ENCODE results near the gene CCSER1.

The CCSER1 gene

DNA sequence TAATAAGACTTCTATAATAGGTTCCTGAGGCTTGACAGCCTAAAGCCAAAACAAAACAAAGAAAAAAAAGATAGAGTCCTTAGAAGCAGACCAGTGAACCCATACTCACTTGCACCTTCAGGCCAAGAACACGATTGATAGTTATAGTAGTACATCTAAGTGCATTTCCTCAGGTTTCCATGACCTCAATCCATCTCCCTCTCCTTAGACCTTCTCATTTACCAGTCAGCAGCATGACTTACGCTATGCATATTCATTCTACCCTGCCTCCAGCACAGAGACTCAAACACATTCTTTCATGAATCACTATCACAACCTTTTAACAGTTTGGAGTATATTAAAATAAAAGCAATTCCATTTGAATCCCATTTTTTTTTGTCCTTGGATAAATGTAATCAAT lies 855.6 kb downstream of the CCSER1 start:
- no peak for DNase-seq

DNA sequence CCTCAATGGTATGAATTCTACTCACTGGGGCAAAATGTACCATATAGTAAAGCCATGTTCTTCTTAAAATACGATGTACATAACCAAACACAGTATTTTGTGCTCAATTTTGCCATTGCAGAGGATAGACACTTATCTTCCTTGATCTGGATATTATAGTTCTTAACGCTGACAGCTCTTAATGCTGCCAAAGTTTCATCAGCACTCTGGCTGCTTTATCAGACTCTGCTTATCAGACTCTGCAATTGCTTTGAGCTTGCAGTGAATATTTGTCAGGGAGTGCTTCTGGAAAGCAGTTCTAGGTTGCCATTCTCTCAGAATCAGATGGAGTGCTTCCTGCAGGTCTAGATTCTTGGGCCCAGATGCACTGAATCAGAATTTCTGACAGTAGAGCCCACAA lies 863.1 kb downstream of the CCSER1 start:
- DNase-seq = no peak

DNA sequence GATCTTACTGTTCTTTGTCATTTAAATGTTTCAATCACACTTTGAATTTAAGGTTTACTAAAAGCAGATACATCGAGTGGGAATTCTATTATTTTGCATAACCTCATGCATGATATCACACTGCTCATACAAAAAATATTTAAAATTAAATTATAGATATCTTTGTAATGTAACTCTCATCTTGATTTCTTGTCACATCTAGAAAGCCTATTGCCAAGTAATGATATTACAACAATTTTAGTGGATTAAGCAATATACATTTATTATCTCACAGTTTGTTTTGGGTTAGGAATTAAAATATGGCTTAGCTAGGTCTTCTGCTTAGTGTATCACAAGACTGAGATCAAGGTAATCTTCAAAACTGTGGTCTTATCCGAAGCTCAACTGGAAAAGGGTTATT lies 865.0 kb downstream of the CCSER1 start:
- DNase-seq = no peak

DNA sequence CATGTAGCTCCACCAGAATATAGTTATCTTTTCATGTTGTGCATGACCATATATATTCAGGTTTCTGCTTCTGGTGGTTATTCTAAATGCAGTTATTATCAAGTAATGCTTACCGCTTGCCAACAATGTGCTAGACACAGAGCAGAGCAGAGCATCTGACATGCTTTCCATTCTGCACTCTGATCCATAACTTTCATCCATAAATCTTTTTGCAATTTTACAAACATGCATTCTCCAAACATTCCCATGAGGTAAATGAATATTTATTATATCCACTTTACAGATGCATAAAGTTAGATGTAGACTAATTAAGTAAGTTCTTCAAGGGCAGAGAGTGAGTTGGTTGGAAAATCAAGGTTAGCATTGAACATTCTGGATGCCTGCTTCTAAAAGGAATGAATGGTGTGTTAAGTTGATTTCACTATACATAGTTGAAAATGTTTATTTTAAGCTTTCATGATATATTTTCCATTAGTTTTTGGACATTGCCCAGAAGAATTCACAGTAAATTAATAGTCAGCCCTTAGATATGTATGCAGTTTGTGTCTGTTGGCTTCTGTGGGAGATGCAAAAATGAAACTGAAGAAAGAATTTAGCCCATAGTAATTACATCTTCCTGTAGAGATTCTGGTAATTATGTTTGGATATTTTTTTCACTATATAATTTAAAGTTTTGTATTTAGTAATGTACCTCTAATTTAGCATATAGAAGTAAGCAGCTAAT lies 867.8 kb downstream of the CCSER1 start:
- no peak for DNase-seq

DNA sequence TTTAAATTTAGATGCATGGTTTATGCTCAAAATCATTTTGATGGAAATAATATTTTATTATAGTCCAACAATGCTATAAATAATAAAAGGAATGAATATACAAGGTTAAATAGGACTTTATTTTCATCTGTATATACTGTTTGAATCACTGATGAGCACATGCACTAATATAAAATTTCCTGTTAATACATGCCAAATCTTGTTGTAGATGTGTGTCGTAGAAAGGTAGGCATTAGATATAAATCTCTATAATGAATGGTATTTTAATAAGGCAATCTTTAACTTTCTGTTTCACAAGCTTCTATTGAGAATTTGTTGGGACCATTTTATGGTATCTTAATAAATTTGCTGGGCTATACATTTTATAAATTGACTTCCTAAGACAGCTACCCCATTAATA lies 868.8 kb downstream of the CCSER1 start:
- DNase-seq = no peak

DNA sequence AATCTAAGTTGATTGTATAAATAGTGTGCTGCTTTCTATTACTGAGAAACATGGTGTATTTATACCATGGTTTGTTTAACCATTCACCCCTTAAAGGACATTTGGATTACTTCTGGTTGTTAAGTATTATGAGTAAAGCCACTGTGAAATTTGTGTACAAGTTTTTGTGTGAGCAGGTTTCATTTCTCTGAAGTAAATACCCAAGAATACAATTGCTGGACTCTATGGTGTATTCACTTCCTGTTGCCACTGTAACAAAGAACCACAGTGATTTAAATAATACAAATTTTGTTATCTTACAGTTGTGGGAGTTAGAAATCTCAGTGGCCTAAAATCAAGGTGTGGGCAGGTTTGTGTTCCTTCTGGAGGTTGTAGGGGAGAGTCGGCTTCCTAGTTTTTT lies 869.6 kb downstream of the CCSER1 start:
- no peak for DNase-seq

DNA sequence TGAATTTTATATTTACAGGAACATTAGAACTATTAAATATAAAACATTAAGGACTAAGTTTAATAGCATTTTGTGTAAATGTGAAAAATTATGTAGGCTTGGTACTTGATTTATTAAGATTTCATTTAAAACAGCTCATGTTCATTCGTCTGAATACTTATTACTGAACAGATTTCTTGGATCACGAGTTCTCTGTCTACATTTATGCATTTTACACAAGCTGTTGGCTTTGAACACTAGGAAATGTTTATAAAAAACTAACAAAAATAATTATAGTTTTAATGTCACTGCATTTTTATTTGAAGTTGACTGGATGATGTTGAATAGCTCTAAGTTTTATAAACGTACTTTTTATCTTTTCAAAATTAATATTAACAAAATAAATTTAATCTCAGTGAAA lies 888.7 kb downstream of the CCSER1 start:
- DNase-seq = no peak

DNA sequence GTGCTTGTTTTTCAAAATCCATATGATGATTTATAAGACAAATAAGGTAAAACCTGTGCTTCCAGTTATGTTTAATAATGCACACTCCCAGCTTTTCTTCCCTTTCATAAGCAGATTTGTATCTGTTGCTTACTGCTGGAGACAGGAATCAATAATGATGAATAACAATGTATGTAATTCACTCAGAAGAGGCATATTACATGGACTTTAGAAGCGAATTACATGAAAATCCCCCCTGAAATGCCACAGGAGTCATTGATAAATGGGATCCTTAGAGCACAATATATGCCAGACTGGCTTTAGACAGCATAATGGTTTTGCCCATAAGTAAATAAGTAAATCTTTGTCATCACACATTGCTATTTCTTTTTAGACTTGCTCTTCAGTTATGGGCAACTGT lies 892.3 kb downstream of the CCSER1 start:
- no peak for DNase-seq

DNA sequence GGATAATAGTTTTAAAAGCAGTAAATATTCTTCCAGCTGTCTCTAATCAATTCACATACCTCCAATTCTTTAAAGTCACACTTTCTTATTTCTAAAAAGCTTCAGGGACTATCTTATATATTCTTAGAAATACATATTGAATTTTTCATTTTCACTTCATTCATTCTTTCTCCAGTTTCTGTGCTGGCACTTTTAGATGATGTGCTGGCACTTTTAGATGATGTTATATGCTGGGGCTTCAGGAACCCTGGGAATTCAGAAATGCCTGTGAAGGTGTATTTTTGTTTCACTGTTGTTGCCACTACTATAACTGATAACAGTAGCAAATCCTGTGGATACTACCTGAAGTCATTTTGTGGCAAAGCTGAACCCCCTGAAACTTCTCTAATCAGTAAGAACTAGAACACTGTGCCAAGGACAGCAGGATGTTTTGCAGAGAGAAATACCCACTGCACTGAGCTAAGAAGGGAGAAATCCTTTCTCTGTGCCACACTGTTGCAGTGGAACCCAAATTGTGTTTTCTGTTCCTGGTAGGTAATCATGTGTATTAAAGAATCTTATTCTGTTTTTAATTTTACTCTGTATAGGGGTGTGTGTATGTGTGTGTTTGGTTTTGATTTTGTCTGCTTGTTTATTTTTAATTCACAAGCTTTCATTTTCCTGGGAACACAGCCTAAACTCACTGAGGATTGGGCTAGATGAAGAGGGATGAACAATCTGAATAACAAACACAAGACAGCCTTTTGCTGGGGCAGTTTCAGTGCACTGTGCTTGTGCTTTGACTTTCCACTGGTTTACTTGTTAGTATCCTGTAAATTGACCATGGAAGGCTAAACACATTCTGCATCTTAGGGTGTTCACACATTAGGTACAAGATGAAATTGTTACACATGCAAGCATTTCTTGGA lies 898.3 kb downstream of the CCSER1 start:
- DNase-seq = no peak

DNA sequence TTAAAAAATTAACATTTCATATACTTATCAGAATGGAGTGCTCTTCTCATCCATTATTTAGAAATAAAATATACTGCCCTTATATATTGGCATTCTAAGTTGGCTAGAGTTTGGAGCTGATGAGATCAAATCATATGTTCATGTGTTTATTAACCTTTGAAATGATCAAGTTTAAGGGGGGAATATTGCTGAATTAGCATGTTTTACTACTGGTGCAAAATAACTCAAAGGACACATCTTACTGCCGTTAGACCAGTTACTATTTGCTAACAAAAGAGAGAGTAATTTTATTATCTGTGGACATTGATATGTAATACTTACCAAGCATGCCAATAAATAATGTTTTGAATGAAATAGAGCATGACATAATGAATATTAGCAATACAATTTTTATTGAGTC lies 901.0 kb downstream of the CCSER1 start:
- no peak for DNase-seq

DNA sequence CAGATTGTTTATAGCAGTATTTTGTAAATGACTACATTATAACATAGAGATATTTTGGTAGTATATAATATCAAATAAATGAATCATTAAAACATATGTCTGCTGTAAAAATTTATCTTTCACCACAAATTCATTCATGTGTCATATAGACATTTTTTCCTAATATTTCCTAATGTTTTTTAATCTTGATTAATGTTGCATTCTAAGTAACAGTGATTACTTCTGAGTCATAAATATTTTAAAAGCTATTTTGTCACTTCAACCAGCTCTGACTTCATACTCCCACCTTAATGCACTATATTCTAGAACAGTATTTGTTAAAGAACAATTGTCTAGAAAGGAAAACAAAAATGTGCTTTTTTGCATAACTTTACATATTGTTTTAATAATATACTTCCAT lies 904.6 kb downstream of the CCSER1 start:
- no peak for DNase-seq

DNA sequence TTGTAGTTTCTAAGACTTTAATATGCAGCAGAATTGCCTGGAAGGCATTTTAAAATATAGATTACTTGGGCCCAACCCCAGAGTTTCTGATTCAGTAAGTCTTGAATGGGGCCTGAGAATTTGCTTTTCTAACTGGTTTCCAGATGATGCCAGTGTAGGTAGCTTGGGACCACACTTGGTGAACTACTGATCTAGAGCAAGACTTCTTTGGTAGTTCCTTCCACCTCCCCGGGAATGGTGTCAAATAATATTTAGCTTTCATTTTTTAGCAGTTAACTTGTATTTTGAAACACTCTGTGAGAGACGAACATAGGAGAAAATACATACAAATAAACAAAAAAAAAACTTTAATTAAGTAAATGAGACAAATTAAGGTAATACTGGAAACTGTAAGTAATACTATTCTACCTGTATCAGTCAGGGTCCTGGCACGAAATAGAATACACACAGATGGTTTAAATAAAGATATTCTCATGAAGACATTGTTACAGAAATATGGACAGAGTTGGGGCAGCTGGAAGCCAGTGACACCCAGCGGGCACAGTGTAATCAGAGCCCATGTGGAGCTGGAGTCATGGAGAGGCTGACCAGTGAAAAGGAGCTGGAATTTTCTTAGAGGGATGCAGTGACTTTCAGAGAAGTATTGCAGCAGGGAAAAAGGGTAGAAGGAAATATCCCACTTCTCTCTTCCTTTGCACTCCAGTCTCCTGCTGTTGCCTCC lies 905.7 kb downstream of the CCSER1 start:
- no peak for DNase-seq

DNA sequence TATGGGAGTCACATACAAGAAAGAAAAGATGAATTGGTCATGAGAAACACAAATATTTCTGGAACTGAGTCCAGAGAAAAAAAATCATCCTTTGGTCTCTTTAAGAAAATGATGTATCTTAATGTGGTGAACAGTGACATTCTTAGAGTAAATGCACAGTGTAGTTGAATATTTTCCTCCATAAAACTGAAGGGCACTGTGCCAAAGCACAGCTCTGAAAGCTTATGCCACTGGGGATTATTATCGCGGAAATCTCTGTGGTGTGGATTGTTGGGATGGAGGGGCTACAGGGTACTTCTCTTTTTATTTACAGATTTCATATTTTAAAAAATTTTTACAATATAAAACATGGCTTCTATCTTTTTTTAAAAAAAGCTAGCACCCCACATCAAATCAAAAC lies 908.1 kb downstream of the CCSER1 start:
- DNase-seq = no peak

DNA sequence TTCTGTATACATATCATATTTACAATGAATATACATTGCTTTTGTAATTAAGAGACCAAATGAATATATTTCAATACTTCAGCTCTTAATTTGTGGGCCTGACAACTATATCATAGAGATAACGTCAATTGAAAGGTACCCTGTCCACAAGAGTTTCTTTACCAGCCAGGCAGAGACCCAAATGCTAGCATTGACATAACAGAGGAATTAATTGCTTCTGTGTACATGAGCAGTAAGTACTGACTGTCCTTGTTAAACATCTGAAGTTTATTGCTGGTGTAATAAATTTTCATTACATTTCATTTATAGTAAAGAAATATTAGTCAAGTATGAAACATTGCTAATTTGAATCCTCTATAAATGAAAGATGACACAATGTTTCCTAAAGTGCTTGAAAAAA lies 910.8 kb downstream of the CCSER1 start:
- no peak for DNase-seq

DNA sequence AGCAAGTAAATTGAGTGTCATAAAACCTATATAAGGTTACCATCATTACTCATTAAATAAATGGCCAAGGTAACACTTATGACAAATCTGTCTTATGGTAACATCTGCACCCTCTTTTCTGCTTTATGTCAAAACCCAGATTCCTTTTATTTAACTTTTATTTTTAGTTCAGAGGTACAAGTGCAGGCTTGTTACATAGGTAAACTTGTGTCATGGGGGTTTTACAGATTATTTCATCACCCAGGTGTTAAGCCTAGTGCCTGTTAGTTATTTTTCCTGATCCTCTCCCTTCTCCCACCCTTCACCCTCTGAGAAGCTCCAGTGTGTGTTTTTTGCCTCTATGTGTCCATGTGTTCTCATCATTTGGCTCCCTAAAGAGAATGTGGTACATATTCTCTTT lies 930.7 kb downstream of the CCSER1 start:
- DNase-seq = no peak

DNA sequence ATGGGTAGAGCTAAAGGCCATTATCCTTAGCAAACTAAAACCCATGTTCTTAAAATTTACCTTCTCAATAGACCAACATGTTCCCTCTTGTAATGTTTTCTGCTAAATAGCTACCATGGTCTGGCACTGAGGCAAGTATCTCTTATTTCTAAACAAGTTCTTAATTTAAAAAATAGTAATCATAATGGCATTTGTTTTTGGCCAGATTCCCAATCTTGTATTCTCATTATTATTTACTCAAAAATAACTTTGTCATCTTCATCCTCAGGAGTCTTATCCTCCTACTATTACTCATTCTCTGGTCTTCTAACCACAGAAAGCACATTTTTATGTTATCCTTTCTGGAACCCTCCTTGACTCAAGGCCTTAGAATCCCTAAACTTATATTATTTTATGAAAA lies 931.2 kb downstream of the CCSER1 start:
- no peak for DNase-seq

DNA sequence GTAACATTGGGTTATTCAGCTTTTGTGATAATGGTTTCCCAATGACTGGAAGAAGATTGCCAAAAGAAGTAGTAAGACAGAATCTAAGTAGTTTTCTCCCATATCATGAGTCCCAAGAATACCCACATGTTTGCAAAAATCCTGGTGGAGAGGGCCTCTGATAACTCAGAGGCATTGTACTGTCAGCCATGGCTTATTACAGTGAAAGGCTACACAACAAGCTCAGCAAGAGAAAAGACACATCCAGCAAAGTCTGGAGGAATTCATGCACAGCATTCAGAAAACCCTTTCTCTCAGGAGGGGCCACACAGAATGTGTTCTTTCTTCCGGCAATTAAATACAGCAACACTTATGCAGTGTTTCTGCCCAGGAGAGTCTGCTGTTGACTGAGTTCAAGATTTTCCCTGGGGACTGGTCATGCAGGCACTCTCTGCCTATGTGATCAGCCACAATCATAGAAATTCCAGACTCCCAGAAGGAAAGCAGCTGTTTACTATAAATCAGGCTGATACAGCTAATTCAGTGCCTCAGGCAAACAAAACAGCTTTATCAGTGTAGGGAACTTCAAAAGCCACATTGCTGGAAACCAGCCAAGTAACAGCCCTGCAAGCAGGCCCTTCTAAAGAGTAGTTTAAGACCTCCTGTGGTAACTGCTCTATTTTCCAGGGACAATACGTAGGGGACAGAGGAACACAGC lies 937.1 kb downstream of the CCSER1 start:
- DNase-seq = no peak

DNA sequence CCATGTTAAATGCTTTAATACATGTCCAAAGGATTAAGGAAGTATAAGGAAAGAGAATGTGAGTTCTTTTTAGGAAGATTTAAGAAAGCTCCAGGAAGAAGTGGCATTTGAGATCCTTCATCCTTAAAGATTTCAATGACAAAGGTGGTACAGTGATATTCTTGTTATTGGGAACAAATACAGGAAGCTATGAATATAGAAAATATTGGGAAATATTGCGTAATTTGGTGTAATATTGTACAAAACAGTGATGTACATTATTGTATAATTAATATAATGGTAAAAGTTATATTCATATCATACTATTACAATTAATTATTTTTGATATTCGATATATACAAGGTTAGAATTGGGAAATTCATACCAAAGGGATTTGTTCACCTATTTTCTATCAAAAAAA lies 937.9 kb downstream of the CCSER1 start:
- DNase-seq = no peak

DNA sequence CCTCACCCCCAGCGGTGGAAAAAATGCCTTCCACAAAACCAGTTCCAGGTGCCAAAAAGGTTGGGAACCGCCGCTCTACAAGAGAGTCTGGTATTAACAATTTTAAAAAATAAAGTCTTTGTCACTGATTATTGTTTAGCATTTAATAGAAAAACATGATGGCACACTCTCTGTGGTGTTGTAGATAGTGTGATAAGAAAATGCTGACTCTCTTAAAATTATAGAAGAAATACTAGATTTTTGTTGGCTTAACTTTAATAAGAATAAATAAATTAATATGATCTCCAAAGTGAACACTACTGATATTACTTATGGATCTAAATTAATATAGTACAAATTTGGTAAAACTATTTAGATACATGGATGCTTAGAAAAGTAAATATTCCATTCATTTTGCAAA lies 943.5 kb downstream of the CCSER1 start:
- no peak for DNase-seq

DNA sequence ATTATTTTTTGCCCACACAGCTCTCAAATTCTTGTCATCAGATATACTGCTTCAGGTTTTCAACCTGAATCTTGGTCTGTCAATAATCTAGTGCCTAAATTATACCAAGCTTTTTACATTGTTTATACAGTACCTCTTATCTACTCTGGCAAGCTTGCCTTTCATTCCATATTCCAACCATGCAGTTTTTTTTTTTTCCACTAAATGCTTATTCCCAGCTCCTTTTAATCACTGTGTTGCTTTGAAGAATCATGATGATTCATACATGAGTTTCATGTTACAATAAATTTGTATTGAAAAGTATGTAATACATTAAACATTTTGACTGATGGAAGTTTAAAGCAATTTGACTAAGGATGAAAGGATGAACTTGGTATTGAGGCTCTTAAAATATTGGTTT lies 949.0 kb downstream of the CCSER1 start:
- no peak for DNase-seq

DNA sequence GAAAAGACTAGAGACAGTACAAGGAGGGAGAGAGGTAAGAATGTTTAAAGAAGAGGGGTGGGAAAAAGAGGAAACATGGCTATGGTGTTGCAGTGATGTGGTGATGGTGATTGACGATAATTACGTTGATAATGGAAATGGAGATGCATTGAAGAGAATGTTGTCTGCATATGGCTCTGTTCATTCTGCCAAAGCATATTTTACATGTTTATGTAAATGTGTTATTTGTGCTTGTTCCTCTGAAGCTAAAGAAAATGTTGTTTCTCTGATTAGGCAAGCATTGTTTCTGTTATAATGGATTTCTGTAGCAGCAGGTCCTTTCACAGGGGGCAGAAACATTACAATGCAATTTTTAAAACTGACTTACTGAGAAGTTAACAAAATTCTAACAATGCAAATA lies 958.8 kb downstream of the CCSER1 start:
- DNase-seq = no peak

DNA sequence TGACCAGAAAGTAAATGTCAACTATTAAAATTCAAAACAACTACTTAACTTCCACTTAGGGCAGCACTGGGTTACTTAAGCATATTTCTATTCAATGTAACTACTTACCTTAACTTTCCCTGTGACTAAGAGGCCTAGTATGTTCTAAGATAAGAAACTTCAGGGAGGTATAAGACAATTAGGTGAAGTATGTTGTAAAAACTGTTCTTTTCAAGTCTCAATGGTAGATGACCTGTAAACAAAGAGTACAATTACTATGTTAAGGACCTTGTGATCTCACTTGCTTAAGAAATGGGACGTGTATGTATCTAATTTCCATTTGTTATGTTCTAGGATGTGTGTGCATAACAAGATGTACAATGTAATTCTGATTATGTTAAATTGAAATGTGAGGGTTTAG lies 960.5 kb downstream of the CCSER1 start:
- DNase-seq = no peak

DNA sequence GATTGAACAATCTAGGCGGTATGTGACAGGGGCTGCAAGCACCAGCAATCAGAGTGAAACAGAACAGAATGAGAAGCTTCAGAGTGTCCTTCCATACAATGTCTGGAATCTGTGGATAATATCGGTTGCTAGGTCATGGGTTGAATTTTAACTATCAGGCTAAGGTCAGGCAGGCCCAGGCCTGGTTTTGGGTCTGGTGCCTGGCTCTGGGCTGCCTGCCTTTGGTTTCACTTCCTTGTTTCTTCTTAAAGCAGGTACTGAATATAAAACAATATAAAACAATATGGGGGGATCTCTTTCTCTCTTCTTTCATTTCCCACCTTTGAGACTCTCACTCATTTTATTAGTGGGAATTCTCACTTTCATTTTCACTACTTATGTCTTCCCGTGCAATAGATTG lies 962.0 kb downstream of the CCSER1 start:
- DNase-seq = no peak
